Neural progenitor cell (in vitro differentiated cells): Measurements from ENCODE around the gene KXD1.

Experiments used
- CTCF ChIP-seq: fragments of 200-600 bp; sonication (generic); IDR thresholded peaks from 2 replicates; pipeline ENCODE4 v1.5.1; 2017; ENCODE audit warnings: antibody characterized with exemption, mild to moderate bottlenecking
- EZH2 ChIP-seq: fragments of 200-600 bp; sonication (generic); IDR thresholded peaks from 2 replicates; pipeline ENCODE4 v1.6.1; 2017; ENCODE audit warnings: antibody characterized with exemption, mild to moderate bottlenecking, moderate library complexity
- EZH2phosphoT487 ChIP-seq: fragments of 200-600 bp; sonication (generic); IDR thresholded peaks from 2 replicates; pipeline ENCODE4 v1.6.1; 2017; ENCODE audit warnings: antibody characterized with exemption

GRCh38 chr19:18606281-18607225 is 48.9 kb downstream of the KXD1 start, which contains the start of gene CRLF1:
- TF ChIP-seq CTCF, result no peak
- TF ChIP-seq EZH2, result no peak
- TF ChIP-seq EZH2phosphoT487, result peak; percentile 93
